Karpas-422 (cell line): ENCODE measurements around the gene TESMIN. TPM values are rescaled to one million over a fixed set of nuclear protein-coding genes. Genes with fewer than 3 reads are reported as not detected.
A peak's percentile ranks its signal among the peaks of the same experiment; 100 is the strongest.

Source experiments
- DNase-seq: peaks from one replicate; pipeline ENCODE4 v3.0.0-alpha.2; 2015
- H2AFZ ChIP-seq: fragments of 200-600 bp; sonication (generic); 2 replicates; pipeline ENCODE4 v1.6.1; 2014; ENCODE audit warnings: antibody characterized with exemption, low read length, mixed read lengths
- H3K27ac ChIP-seq: fragments of 200-600 bp; sonication (generic); 2 replicates; pipeline ENCODE4 v1.5.1; 2014; ENCODE audit warnings: mild to moderate bottlenecking, low read length, moderate library complexity
- H3K27me3 ChIP-seq: fragments of 200-600 bp; sonication (generic); 2 replicates; pipeline ENCODE4 v1.6.1; 2014; ENCODE audit warnings: low read length, mixed read lengths
- H3K36me3 ChIP-seq: fragments of 200-600 bp; sonication (generic); 2 replicates; pipeline ENCODE4 v1.6.1; 2014; ENCODE audit warnings: low read length, mixed read lengths; ENCODE audit not compliant: insufficient read depth
- H3K4me1 ChIP-seq: fragments of 200-600 bp; sonication (generic); 2 replicates; pipeline ENCODE4 v1.6.1; 2014; ENCODE audit warnings: mild to moderate bottlenecking, low read length, mixed read lengths
- H3K4me2 ChIP-seq: fragments of 200-600 bp; sonication (generic); 2 replicates; pipeline ENCODE4 v1.6.1; 2014; ENCODE audit warnings: low read length, low read depth, mild to moderate bottlenecking; ENCODE audit not compliant: poor library complexity, severe bottlenecking
- H3K4me3 ChIP-seq: fragments of 200-600 bp; sonication (generic); 2 replicates; pipeline ENCODE4 v1.5.1; 2014; ENCODE audit warnings: mild to moderate bottlenecking, antibody characterized with exemption, low read length, mixed read lengths
- H3K79me2 ChIP-seq: fragments of 200-600 bp; sonication (generic); 2 replicates; pipeline ENCODE4 v1.6.1; 2014; ENCODE audit warnings: mild to moderate bottlenecking, low read length, mixed read lengths
- H3K9ac ChIP-seq: fragments of 200-600 bp; sonication (generic); 2 replicates; pipeline ENCODE4 v1.6.0; 2014; ENCODE audit warnings: low read length
- H3K9me2 ChIP-seq: fragments of 200-600 bp; sonication (generic), shearing (Covaris generic); replicated peaks from 2 replicates; pipeline ENCODE4 v1.6.0; 2014; ENCODE audit warnings: mild to moderate bottlenecking, low read length, moderate library complexity; ENCODE audit not compliant: insufficient read depth
- H3K9me3 ChIP-seq: fragments of 300-700, 200-600 bp; sonication (generic); 2 replicates; pipeline ENCODE4 v1.6.1; 2014; ENCODE audit warnings: low read length, mixed read lengths
- H4K20me1 ChIP-seq: fragments of 200-600 bp; sonication (generic); 2 replicates; pipeline ENCODE4 v1.6.1; 2014; ENCODE audit warnings: mild to moderate bottlenecking, antibody characterized with exemption, low read length, low read depth; ENCODE audit not compliant: insufficient read depth
- total RNA-seq: library from RNA; depleted of rRNA; stranded (reverse); fragments of >200 nt; shearing (Covaris generic); gene quantifications from 2 replicates; pipeline ENCODE4 v1.2.3, GENCODE V29; 2014; ENCODE audit warnings: low replicate concordance

The TESMIN gene
- total RNA-seq, 1 experiment from 2014 or later = not detected

- no peaks in the 10 kb centered on the region for H3K36me3 ChIP-seq
- no peaks in the 10 kb centered on the region for H3K9me3 ChIP-seq
- H3K27me3 ChIP-seq = no peaks in the 10 kb centered on the region
- no peaks in the 10 kb centered on the region for H4K20me1 ChIP-seq
- H2AFZ ChIP-seq = no peak overlapping the region
- H3K9ac ChIP-seq = no peak overlapping the region
- H3K4me3 ChIP-seq = no peak overlapping the region
- no peak for DNase-seq
- H3K4me1 ChIP-seq = no peaks in the 10 kb centered on the region
- no peaks in the 10 kb centered on the region for H3K79me2 ChIP-seq
- H3K27ac ChIP-seq = no peak overlapping the region
- no peak overlapping the region for H3K4me2 ChIP-seq
- no peaks in the 10 kb centered on the region for H3K9me2 ChIP-seq
Measured at GRCh38 chr11:68756171-68756766, 4.9 kb upstream of the TESMIN start.

GRCh38 chr11:68753300-68753699 is 2.0 kb upstream of the TESMIN start:
- H3K27me3 ChIP-seq = no peaks in the 10 kb centered on the region
- H3K4me2 ChIP-seq = no peak overlapping the region
- H4K20me1 ChIP-seq = no peaks in the 10 kb centered on the region
- H3K4me1 ChIP-seq = no peaks in the 10 kb centered on the region
- H2AFZ ChIP-seq = no peak overlapping the region
- H3K79me2 ChIP-seq = no peaks in the 10 kb centered on the region
- no peak overlapping the region for H3K9ac ChIP-seq
- DNase-seq = peak; percentile 59
- H3K4me3 ChIP-seq = no peak overlapping the region
- no peaks in the 10 kb centered on the region for H3K9me3 ChIP-seq
- no peaks in the 10 kb centered on the region for H3K9me2 ChIP-seq
- H3K27ac ChIP-seq = no peak overlapping the region
- no peaks in the 10 kb centered on the region for H3K36me3 ChIP-seq

GRCh38 chr11:68751004-68751325 is 355 bp downstream of the TESMIN start:
- no peaks in the 10 kb centered on the region for H3K9me2 ChIP-seq
- DNase-seq = no peak
- no peaks in the 10 kb centered on the region for H4K20me1 ChIP-seq
- H3K79me2 ChIP-seq = no peaks in the 10 kb centered on the region
- H2AFZ ChIP-seq = no peak overlapping the region
- H3K27ac ChIP-seq = no peak overlapping the region
- H3K4me2 ChIP-seq = peak overlapping the region; percentile 43
- H3K4me1 ChIP-seq = no peaks in the 10 kb centered on the region
- H3K27me3 ChIP-seq = no peaks in the 10 kb centered on the region
- H3K9me3 ChIP-seq = no peaks in the 10 kb centered on the region
- H3K4me3 ChIP-seq = peak overlapping the region; percentile 49; the same call in 1 of the 2 replicates
- H3K9ac ChIP-seq = peak overlapping the region; percentile 52
- no peaks in the 10 kb centered on the region for H3K36me3 ChIP-seq

GRCh38 chr11:68750195-68751003 is 921 bp downstream of the TESMIN start:
- no peak for DNase-seq

GRCh38 chr11:68749229-68750123 is 1.8 kb downstream of the TESMIN start:
- H3K27me3 ChIP-seq = no peaks in the 10 kb centered on the region
- no peaks in the 10 kb centered on the region for H4K20me1 ChIP-seq
- no peaks in the 10 kb centered on the region for H3K36me3 ChIP-seq
- no peaks in the 10 kb centered on the region for H3K4me1 ChIP-seq
- no peaks in the 10 kb centered on the region for H3K9me3 ChIP-seq
- H3K4me3 ChIP-seq = no peak overlapping the region
- H3K9me2 ChIP-seq = no peaks in the 10 kb centered on the region
- no peak overlapping the region for H3K9ac ChIP-seq
- H3K4me2 ChIP-seq = no peak overlapping the region
- DNase-seq = no peak
- no peak overlapping the region for H2AFZ ChIP-seq
- no peak overlapping the region for H3K27ac ChIP-seq
- H3K79me2 ChIP-seq = no peaks in the 10 kb centered on the region

More at GRCh38 chr11:68750195-68751003, 921 bp downstream of the TESMIN start:
- H3K27ac ChIP-seq = no peak overlapping the region
- no peak overlapping the region for H3K9ac ChIP-seq
- no peaks in the 10 kb centered on the region for H3K79me2 ChIP-seq
- no peak overlapping the region for H3K4me3 ChIP-seq
- no peak overlapping the region for H3K4me2 ChIP-seq
- no peaks in the 10 kb centered on the region for H3K36me3 ChIP-seq
- no peaks in the 10 kb centered on the region for H3K9me2 ChIP-seq
- H2AFZ ChIP-seq = no peak overlapping the region
- H3K4me1 ChIP-seq = no peaks in the 10 kb centered on the region
- no peaks in the 10 kb centered on the region for H4K20me1 ChIP-seq
- no peaks in the 10 kb centered on the region for H3K27me3 ChIP-seq
- no peaks in the 10 kb centered on the region for H3K9me3 ChIP-seq

- Histone ChIP-seq H3K9ac (no peak overlapping the region), H2AFZ (no peak overlapping the region), H3K36me3 (no peaks in the 10 kb centered on the region), H3K27me3 (no peaks in the 10 kb centered on the region), H3K27ac (no peak overlapping the region), H3K4me1 (no peaks in the 10 kb centered on the region), H3K79me2 (no peaks in the 10 kb centered on the region), H3K4me2 (no peak overlapping the region), H4K20me1 (no peaks in the 10 kb centered on the region), H3K9me2 (no peaks in the 10 kb centered on the region), H3K4me3 (no peak overlapping the region), H3K9me3 (no peaks in the 10 kb centered on the region)
- no peak for DNase-seq
Measured at GRCh38 chr11:68748061-68748460, 3.3 kb downstream of the TESMIN start.

GRCh38 chr11:68743539-68743938 is 7.8 kb downstream of the TESMIN start:
- no peak overlapping the region for H3K9ac ChIP-seq
- no peaks in the 10 kb centered on the region for H3K36me3 ChIP-seq
- H2AFZ ChIP-seq = no peak overlapping the region
- H3K79me2 ChIP-seq = no peaks in the 10 kb centered on the region
- H3K27ac ChIP-seq = no peak overlapping the region
- H3K9me2 ChIP-seq = no peaks in the 10 kb centered on the region
- H4K20me1 ChIP-seq = no peaks in the 10 kb centered on the region
- H3K4me2 ChIP-seq = no peak overlapping the region
- DNase-seq = no peak
- no peaks in the 10 kb centered on the region for H3K9me3 ChIP-seq
- no peaks in the 10 kb centered on the region for H3K4me1 ChIP-seq
- H3K4me3 ChIP-seq = no peak overlapping the region
- H3K27me3 ChIP-seq = no peaks in the 10 kb centered on the region

- Histone ChIP-seq H3K79me2 (no peaks in the 10 kb centered on the region), H3K36me3 (no peaks in the 10 kb centered on the region), H3K4me2 (no peak overlapping the region), H2AFZ (no peak overlapping the region), H3K27me3 (no peaks in the 10 kb centered on the region), H3K9me3 (no peaks in the 10 kb centered on the region), H4K20me1 (no peaks in the 10 kb centered on the region), H3K4me1 (no peaks in the 10 kb centered on the region), H3K9me2 (no peaks in the 10 kb centered on the region), H3K27ac (no peak overlapping the region), H3K4me3 (no peak overlapping the region), H3K9ac (no peak overlapping the region)
- no peak for DNase-seq
Measured at GRCh38 chr11:68741463-68741862, 9.9 kb downstream of the TESMIN start.
